ENCODE measurements around the gene MFSD1. TPM values are rescaled to one million over a fixed set of nuclear protein-coding genes. Genes with fewer than 3 reads are reported as not detected.

Gene MFSD1
- polyA plus RNA-seq, 1 experiment: 89.9 TPM

DNA sequence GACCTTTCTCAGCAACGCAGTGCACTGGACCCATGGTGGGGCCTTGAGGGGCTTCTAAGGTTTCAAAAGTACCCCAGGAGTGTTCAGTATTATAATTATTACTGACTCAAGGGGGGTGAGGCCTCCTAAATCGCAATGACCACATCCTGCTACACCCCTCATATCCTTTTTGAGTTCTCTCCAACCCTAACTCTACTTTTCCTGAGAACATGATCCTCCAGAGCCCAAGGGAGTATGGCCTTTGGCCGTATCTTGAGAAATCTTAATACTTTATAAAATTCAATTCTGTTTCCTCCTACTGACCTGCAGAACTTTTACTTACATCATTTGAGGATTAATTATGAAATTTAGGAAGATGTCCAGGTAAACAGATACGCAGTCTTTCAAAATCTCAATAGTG lies 39.2 kb upstream of the MFSD1 start:
- CTCF ChIA-PET: interaction anchor here (3.0 kb wide), 1 partner anchor 35 kb away, joined by 11 read pairs; no protein-coding TSS in a partner anchor

DNA sequence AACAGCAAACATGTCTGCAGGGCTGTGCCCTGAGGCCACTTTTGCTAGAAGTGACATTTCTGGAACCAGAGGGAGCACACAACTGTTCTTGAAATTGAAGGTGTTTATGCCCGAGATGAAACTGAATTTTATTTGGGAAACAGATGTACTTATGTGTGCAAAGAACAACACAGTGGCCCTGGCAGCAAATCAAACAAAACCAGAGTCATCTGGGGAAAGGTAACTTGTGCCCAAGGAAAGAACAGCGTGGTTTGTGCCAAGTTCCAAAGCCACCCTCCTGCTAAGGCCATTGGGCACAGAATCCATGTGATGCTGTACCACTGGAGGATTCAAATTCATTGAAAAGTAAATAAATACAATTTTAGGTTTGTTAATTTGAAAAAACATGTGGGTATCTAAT lies 38.4 kb upstream of the MFSD1 start:
- H3K9me3 ChIP-seq (ENCODE audit: control insufficient read depth, insufficient read depth, low read length): no peaks in the 10 kb centered on the region
- TF ChIP-seq, protein P1, sequence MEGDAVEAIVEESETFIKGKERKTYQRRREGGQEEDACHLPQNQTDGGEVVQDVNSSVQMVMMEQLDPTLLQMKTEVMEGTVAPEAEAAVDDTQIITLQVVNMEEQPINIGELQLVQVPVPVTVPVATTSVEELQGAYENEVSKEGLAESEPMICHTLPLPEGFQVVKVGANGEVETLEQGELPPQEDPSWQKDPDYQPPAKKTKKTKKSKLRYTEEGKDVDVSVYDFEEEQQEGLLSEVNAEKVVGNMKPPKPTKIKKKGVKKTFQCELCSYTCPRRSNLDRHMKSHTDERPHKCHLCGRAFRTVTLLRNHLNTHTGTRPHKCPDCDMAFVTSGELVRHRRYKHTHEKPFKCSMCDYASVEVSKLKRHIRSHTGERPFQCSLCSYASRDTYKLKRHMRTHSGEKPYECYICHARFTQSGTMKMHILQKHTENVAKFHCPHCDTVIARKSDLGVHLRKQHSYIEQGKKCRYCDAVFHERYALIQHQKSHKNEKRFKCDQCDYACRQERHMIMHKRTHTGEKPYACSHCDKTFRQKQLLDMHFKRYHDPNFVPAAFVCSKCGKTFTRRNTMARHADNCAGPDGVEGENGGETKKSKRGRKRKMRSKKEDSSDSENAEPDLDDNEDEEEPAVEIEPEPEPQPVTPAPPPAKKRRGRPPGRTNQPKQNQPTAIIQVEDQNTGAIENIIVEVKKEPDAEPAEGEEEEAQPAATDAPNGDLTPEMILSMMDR (IDR thresholded peaks at IDR 0.05; ENCODE audit: low read depth, low read length): no peak
- H3K27ac ChIP-seq (ENCODE audit: low read depth, low read length): no peak overlapping the region
- CTCF ChIA-PET: interaction anchor here (3.0 kb wide), 1 partner anchor 35 kb away, joined by 11 read pairs; no protein-coding TSS in a partner anchor
- no peak for DNase-seq (ENCODE audit: low read depth, low spot score)
- POLR2A ChIA-PET: no interaction called here
- H3K4me3 ChIP-seq (ENCODE audit: low read depth, low read length): no peak overlapping the region
- no peaks in the 10 kb centered on the region for H3K27me3 ChIP-seq (ENCODE audit: control insufficient read depth, insufficient read depth, low read length)

More for the DNA sequence above, 39.2 kb upstream of the MFSD1 start:
- Histone ChIP-seq H3K27me3 (ENCODE audit: control insufficient read depth, insufficient read depth, low read length) (no peaks in the 10 kb centered on the region), H3K4me3 (ENCODE audit: low read depth, low read length) (no peak overlapping the region), H3K27ac (ENCODE audit: low read depth, low read length) (no peak overlapping the region), H3K9me3 (ENCODE audit: control insufficient read depth, insufficient read depth, low read length) (no peaks in the 10 kb centered on the region)
- POLR2A ChIA-PET: no interaction called here
- TF ChIP-seq, protein P1 (IDR thresholded peaks at IDR 0.05; ENCODE audit: low read depth, low read length): no peak
- DNase-seq (ENCODE audit: low read depth, low spot score): no peak

DNA sequence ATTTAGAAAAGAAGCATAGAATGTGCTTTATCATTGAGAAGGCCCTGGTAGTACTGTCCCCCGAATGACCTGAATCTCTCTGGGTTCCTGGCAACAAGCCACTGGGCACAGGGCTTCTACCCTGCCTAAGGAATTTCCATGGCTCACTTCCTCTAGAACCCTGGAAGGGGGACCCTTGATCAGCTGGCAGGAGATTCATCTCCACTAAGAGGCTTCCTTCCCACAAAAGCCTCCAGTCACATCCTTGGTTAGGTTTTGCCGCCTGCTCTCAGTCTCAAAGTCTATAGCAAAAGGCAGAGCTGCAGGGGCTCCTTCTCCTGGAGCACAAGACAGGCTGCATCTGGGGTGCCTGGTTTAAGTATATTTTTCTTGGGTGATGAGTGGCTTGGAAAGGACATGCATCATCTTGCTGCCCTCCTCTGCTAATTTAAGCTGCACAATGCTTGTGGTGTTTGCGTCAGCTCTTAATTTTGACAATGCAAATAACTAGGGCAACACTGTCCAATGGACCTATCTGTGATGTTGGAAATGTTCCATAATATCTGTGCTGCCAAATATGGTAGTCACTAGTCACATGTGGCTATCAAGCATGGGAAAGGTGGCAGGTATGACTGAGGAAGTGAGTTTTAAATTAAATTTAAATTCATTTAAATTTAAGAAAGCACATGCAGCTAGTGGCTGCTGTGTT lies 36.2 kb upstream of the MFSD1 start:
- ChIA-PET POLR2A (no interaction called here), CTCF (interaction anchor here (1.2 to 2.7 kb wide), 4 partner anchors 24 to 106 kb away, joined by 3 to 13 read pairs (median 4); no protein-coding TSS in a partner anchor)
- no peaks in the 10 kb centered on the region for H3K9me3 ChIP-seq (ENCODE audit: control insufficient read depth, insufficient read depth, low read length)
- no peak overlapping the region for H3K27ac ChIP-seq (ENCODE audit: low read depth, low read length)
- DNase-seq (ENCODE audit: low read depth, low spot score): no peak
- H3K4me3 ChIP-seq (ENCODE audit: low read depth, low read length): no peak overlapping the region
- TF ChIP-seq, protein P1 (IDR thresholded peaks at IDR 0.05; ENCODE audit: low read depth, low read length): no peak
- no peaks in the 10 kb centered on the region for H3K27me3 ChIP-seq (ENCODE audit: control insufficient read depth, insufficient read depth, low read length)

DNA sequence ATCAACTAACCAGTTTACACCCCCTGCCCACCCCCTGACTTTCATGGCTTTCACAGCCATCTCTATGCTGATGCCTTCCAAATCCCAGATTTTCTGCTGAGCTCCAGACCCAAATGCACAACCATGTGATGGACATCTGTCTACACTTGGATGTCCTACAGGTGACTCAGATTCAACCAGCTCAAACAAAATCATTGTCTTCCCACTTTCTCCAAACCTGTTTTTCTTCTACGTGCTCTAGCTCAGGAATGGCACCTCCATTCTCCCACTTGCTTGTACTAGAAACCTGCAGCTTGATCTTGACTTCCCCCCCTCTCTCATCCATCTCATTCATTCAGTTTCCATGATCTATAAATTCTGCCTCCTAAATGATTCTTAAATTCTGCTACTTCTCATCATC lies 35.5 kb upstream of the MFSD1 start:
- Histone ChIP-seq H3K27me3 (ENCODE audit: control insufficient read depth, insufficient read depth, low read length) (no peaks in the 10 kb centered on the region), H3K4me3 (ENCODE audit: low read depth, low read length) (no peak overlapping the region), H3K27ac (ENCODE audit: low read depth, low read length) (no peak overlapping the region), H3K9me3 (ENCODE audit: control insufficient read depth, insufficient read depth, low read length) (no peaks in the 10 kb centered on the region)
- TF ChIP-seq, protein P1 (IDR thresholded peaks at IDR 0.05; ENCODE audit: low read depth, low read length): no peak
- no peak for DNase-seq (ENCODE audit: low read depth, low spot score)
- POLR2A ChIA-PET: no interaction called here
- CTCF ChIA-PET: interaction anchor here (1.3 to 2.7 kb wide), 3 partner anchors 23 to 107 kb away, joined by 3 to 13 read pairs (median 4); no protein-coding TSS in a partner anchor

DNA sequence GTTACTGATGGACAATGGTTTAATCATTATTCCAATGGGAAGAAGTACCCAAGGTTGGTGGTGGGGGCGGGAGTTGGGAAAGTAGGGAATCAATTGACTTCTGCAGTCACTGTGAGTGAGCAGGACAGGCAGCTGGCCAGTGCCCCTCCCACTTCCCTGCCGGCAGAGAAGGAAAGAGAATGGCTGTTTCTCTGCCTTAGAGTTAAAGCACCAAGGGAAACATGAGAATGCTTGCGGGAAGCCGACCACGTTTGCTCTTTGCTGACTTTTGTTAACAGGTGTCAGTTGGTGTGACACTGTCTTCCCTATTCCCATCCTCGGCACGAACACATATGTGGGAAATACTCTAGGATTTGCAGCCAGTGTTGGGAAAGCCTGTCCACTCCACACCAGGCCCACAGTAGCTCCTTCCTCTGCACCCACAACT lies 33.5 kb upstream of the MFSD1 start:
- CTCF ChIA-PET: interaction anchor here (1.1 to 1.6 kb wide), 2 partner anchors 21 to 108 kb away, joined by 3 to 7 read pairs; no protein-coding TSS in a partner anchor
- TF ChIP-seq, protein P1 (IDR thresholded peaks at IDR 0.05; ENCODE audit: low read depth, low read length): no peak
- Histone ChIP-seq H3K9me3 (ENCODE audit: control insufficient read depth, insufficient read depth, low read length) (no peaks in the 10 kb centered on the region), H3K27me3 (ENCODE audit: control insufficient read depth, insufficient read depth, low read length) (no peaks in the 10 kb centered on the region), H3K27ac (ENCODE audit: low read depth, low read length) (peak overlapping the region; percentile 95), H3K4me3 (ENCODE audit: low read depth, low read length) (no peak overlapping the region)
- POLR2A ChIA-PET: interaction anchor here (1.3 to 1.4 kb wide), 2 partner anchors 30 to 85 kb away, joined by 3 to 4 read pairs; no protein-coding TSS in a partner anchor
- peak; percentile 49 for DNase-seq (ENCODE audit: low read depth, low spot score)

All from AG04450 (cell line).